K562 (cell line): ENCODE results near the gene NR2F2. TPM values are rescaled to one million over a fixed set of nuclear protein-coding genes. Genes with fewer than 3 reads are reported as not detected.

ENCODE experiments used
- ATAC-seq: fragments of 200-7000 bp; cut with Tn5 transposase; 3 replicates; pipeline ENCODE4 v1.9.1; 2020; ENCODE audit warnings: moderate library complexity
- BruUV-seq: library from RNA; stranded (reverse); fragments of 400-500 nt; replicated peaks from 2 replicates; lab custom pipeline; 2021; lab: Mats Ljungman, UMichigan
- CTCF ChIA-PET: fragments of 300-600 bp; formaldehyde crosslinking; extraction: SDS; loops from one replicate; lab custom pipeline; 2021; ENCODE audit warnings: low intra/inter-chr PET ratio; lab: Yijun Ruan, JAX
- POLR2A ChIA-PET: fragments of 300-600, 350-650 bp; sonication (Branson Sonifier 250); formaldehyde crosslinking; extraction: SDS; loops from one replicate; lab custom pipeline; 2021; ENCODE audit warnings: antibody characterized with exemption, inconsistent platforms; lab: Yijun Ruan, JAX
- DNase-seq, 4 experiments: peaks; one replicate each; pipeline versions ENCODE4 v3.0.0 to v3.0.0-alpha.2; 2011 to 2018; ENCODE audit warnings: low spot score in 3 of 4, mixed read lengths in 3 of 4; ENCODE audit errors: extremely low read depth in 1 of 4
- FAIRE-seq: peaks from 2 replicates; lab custom pipeline; 2011; peaks lifted over from hg19 to GRCh38; lab: Jason Lieb, UNC
- H2AFZ ChIP-seq: 2 replicates; pipeline ENCODE4 v1.6.0; 2011; ENCODE audit warnings: low read depth, low read length, control low read depth, inconsistent platforms
- H3K27ac ChIP-seq: fragments of 200-600 bp; 3 replicates; pipeline ENCODE4 v1.8.0; 2011; ENCODE audit warnings: low read depth, mild to moderate bottlenecking, control low read depth, inconsistent platforms, low read length, moderate library complexity, mixed read lengths; ENCODE audit errors: extremely low read depth
- H3K27me3 ChIP-seq, 2 experiments: fragments of 300-600 bp in 1 of 2; 2 replicates in 1 of 2; 3 replicates in 1 of 2; pipeline versions ENCODE4 v1.6.0 to v1.8.0; 2011; ENCODE audit warnings: inconsistent platforms in 2 of 2, low read length in 2 of 2, mild to moderate bottlenecking in 1 of 2, mixed read lengths in 1 of 2, moderate library complexity in 1 of 2; ENCODE audit not compliant: control insufficient read depth in 2 of 2, insufficient read depth in 2 of 2
- H3K36me3 ChIP-seq: fragments of 300-600 bp; 3 replicates; pipeline ENCODE4 v1.8.0; 2011; ENCODE audit warnings: mild to moderate bottlenecking, low read length, inconsistent platforms; ENCODE audit not compliant: control insufficient read depth, insufficient read depth
- H3K4me1 ChIP-seq, 2 experiments: fragments of 200-600 bp in 1 of 2; replicated peaks in 1 of 2; 2 replicates in 1 of 2; 3 replicates in 1 of 2; pipeline versions ENCODE4 v1.5.1 to v1.8.0; 2011; ENCODE audit warnings: inconsistent platforms in 2 of 2, low read length in 2 of 2, mild to moderate bottlenecking in 1 of 2, mixed read lengths in 1 of 2, moderate library complexity in 1 of 2; ENCODE audit not compliant: control insufficient read depth in 2 of 2, insufficient read depth in 2 of 2
- H3K4me2 ChIP-seq: 2 replicates; pipeline ENCODE4 v1.6.1; 2011; ENCODE audit warnings: low read length, control low read depth, inconsistent platforms, mixed read lengths; ENCODE audit not compliant: insufficient read depth
- H3K4me3 ChIP-seq: fragments of 200-600 bp; sonication (generic), shearing (Covaris generic); 2 replicates; pipeline ENCODE4 v1.5.1; 2016; ENCODE audit warnings: control low read depth, inconsistent platforms
- H3K79me2 ChIP-seq: fragments of 200-600 bp; 3 replicates; pipeline ENCODE4 v1.8.0; 2011; ENCODE audit warnings: low read length, inconsistent platforms; ENCODE audit not compliant: control insufficient read depth, insufficient read depth
- H3K9ac ChIP-seq, 2 experiments: 2 replicates each; pipeline versions ENCODE4 v1.6.0 to v1.6.1; 2011; ENCODE audit warnings: low read depth in 2 of 2, low read length in 2 of 2, control low read depth in 1 of 2, inconsistent platforms in 1 of 2, mild to moderate bottlenecking in 1 of 2, mixed read lengths in 1 of 2; ENCODE audit not compliant: insufficient read depth in 1 of 2
- H3K9me1 ChIP-seq: one replicate; pipeline ENCODE4 v1.6.0; 2011; ENCODE audit warnings: inconsistent platforms, mild to moderate bottlenecking, low read length, moderate library complexity; ENCODE audit not compliant: control insufficient read depth, insufficient read depth
- H3K9me3 ChIP-seq: replicated peaks from 2 replicates; pipeline ENCODE4 v1.5.1; 2011; ENCODE audit warnings: low read depth, low read length, inconsistent platforms; ENCODE audit not compliant: control insufficient read depth, insufficient read depth
- H4K20me1 ChIP-seq: replicated peaks from 2 replicates; pipeline ENCODE4 v1.6.1; 2011; ENCODE audit warnings: low read length, inconsistent platforms, mixed read lengths; ENCODE audit not compliant: control insufficient read depth, insufficient read depth
- CEBPB ChIP-seq: fragments of 450-650 bp; IDR thresholded peaks from 2 replicates; pipeline ENCODE4 v1.6.1; 2016; ENCODE audit warnings: missing genetic modification characterization, missing compliant biosample characterization
- CEBPG ChIP-seq, 3 experiments: fragments of 200-800 bp in 1 of 3; sonication (Bioruptor generic) in 1 of 3; sonication (generic) in 1 of 3; formaldehyde crosslinking in 1 of 3; IDR thresholded peaks in 2 of 3; conservative IDR thresholded peaks in 1 of 3; 2 replicates each; pipeline versions ENCODE4 v1.6.1 to v1.8.0; 2016 to 2022; ENCODE audit warnings: missing compliant biosample characterization in 2 of 3, missing genetic modification characterization in 2 of 3, mild to moderate bottlenecking in 1 of 3, missing genetic modification reagents in 1 of 3
- DDX20 ChIP-seq: fragments of 450-650 bp; IDR thresholded peaks from 2 replicates; pipeline ENCODE4 v1.6.1; 2016; ENCODE audit warnings: missing genetic modification characterization, low read depth, mild to moderate bottlenecking, missing compliant biosample characterization, moderate library complexity
- MAFF ChIP-seq: IDR thresholded peaks from 2 replicates; pipeline ENCODE4 v1.6.1; 2012; ENCODE audit warnings: low read length, improper control_type of control experiment
- MCM5 ChIP-seq: fragments of 450-650 bp; IDR thresholded peaks from 2 replicates; pipeline ENCODE4 v1.6.1; 2016; ENCODE audit warnings: low read depth
- MED1 ChIP-seq: sonication (generic); formaldehyde crosslinking; IDR thresholded peaks from 2 replicates; pipeline ENCODE4 v1.8.1; 2023; ENCODE audit warnings: missing genetic modification reagents, borderline replicate concordance
- PREB ChIP-seq: sonication (generic); formaldehyde crosslinking; IDR thresholded peaks from 2 replicates; pipeline ENCODE4 v1.8.1; 2023; ENCODE audit warnings: mild to moderate bottlenecking, missing genetic modification reagents
- RBM25 ChIP-seq: fragments of 200-400 bp; formaldehyde crosslinking; IDR thresholded peaks from 2 replicates; pipeline ENCODE4 v1.6.1; 2018; ENCODE audit warnings: low read length, low read depth, moderate library complexity; ENCODE audit not compliant: severe bottlenecking
- ZFP36 ChIP-seq: fragments of 150-350 bp; IDR thresholded peaks from 2 replicates; pipeline ENCODE4 v1.6.1; 2018; ENCODE audit warnings: low read length, low read depth; ENCODE audit not compliant: partially characterized antibody
- ZNF197 ChIP-seq: fragments of 200-800 bp; sonication (Bioruptor generic); IDR thresholded peaks from 2 replicates; pipeline ENCODE4 v1.6.1; 2016; ENCODE audit warnings: low read depth, missing genetic modification characterization, missing compliant biosample characterization
- ZNF280A ChIP-seq: fragments of 450-650 bp; IDR thresholded peaks from 2 replicates; pipeline ENCODE4 v1.6.1; 2018; ENCODE audit warnings: mild to moderate bottlenecking, low read depth; ENCODE audit not compliant: partially characterized antibody
- ZNF695 ChIP-seq: fragments of 450-650 bp; formaldehyde crosslinking; IDR thresholded peaks from 2 replicates; pipeline ENCODE4 v1.4.0; 2020; ENCODE audit warnings: mild to moderate bottlenecking, moderate library complexity
- ZSCAN32 ChIP-seq: fragments of 450-650 bp; formaldehyde crosslinking; IDR thresholded peaks from 2 replicates; pipeline ENCODE4 v1.4.0; 2020; ENCODE audit warnings: mild to moderate bottlenecking, moderate library complexity
- ZZZ3 ChIP-seq: fragments of 450-650 bp; IDR thresholded peaks from 2 replicates; pipeline ENCODE4 v1.6.1; 2016; ENCODE audit warnings: antibody characterized with exemption, mild to moderate bottlenecking, moderate library complexity
- WGBS: fragments of 100-300 bp; shearing (Covaris generic); methylation state at CpG from one replicate; pipeline ENCODE4 v1.1.6; 2016; ENCODE audit warnings: low coverage, mixed read lengths; ENCODE audit not compliant: insufficient coverage; ENCODE audit errors: missing lambda C conversion rate; 5-methylcytosine and 5-hydroxymethylcytosine counted together
- in situ Hi-C: fragments of 300-500 bp; cut with MboI; formaldehyde crosslinking; loops from 4 replicates; pipeline ENCODE4 v1.15.0; 2018; ENCODE audit warnings: inconsistent platforms, mixed read lengths
- intact Hi-C: fragments of 100-400 bp; cut with micrococcal nuclease; formaldehyde crosslinking; loops from 2 replicates; pipeline ENCODE4 v1.14.2; 2022
- polyA plus RNA-seq, 8 experiments: library from polyadenylated mRNA; depleted of rRNA in 4 of 8; stranded (reverse) in 5 of 8; unstranded in 3 of 8; fragments of >200 nt; fragmentation: Nextera tagmentation in 2 of 8; fragmentation: Illumina TruSeq in 1 of 8; extraction: Ambion mirVana in 2 of 8; extraction: Trizol in 1 of 8; gene quantifications; 2 replicates each; pipeline versions ENCODE4 v1.2.1 to v1.2.3, GENCODE V29; 2011 to 2014; ENCODE audit warnings: inconsistent platforms in 1 of 8, missing spikeins in 1 of 8
- total RNA-seq, 7 experiments: library from RNA; depleted of rRNA in 6 of 7; stranded (reverse); fragments of >200 nt in 6 of 7; fragmentation: Illumina TruSeq in 2 of 7; extraction: Trizol in 2 of 7; gene quantifications; 2 replicates each; pipeline versions ENCODE4 v1.2.1 to v1.2.3, GENCODE V29; 2011 to 2021; ENCODE audit warnings: low replicate concordance in 1 of 7

NR2F2 gene
- total and polyA plus RNA-seq, 9 of the 15 experiments (the other 6 are each of a cell fraction or from before 2014, with no cell fraction given) = 6.0 to 51.8 (median 11.1) TPM

- H3K9me3 ChIP-seq = peaks cover 4% of the 10 kb centered on the region; the same call in 1 of the 2 replicates
- no peak overlapping the region for H3K27ac ChIP-seq
- BruUV-seq = no TSS peak
- no peak overlapping the region for H3K9ac ChIP-seq
- no peaks in the 10 kb centered on the region for H3K79me2 ChIP-seq
- H4K20me1 ChIP-seq = no peaks in the 10 kb centered on the region
- H3K4me3 ChIP-seq = no peak overlapping the region
- no peak for TF ChIP-seq DDX20
- peak; percentile 58; the same call in 1 of the 2 replicates for TF ChIP-seq CEBPB (tag)
- no peak for TF ChIP-seq CEBPG (CRISPR knock-in tag; IDR thresholded peaks at IDR 0.05)
- TF ChIP-seq CEBPG (tag; conservative IDR thresholded peaks at IDR 0.05 in 1 of 2, IDR thresholded peaks at IDR 0.05 in 1 of 2) = peak in 1 of 2 experiments; percentile 35; a peak in 1 of 4 replicates
- H3K27me3 ChIP-seq = no peaks in the 10 kb centered on the region
- WGBS = 65% methylated on average over 4 of the region's 4 CpGs
- CTCF ChIA-PET = no interaction called here
- H3K36me3 ChIP-seq = no peaks in the 10 kb centered on the region
- H3K9me1 ChIP-seq = no peaks in the 10 kb centered on the region
- H3K4me2 ChIP-seq = no peak overlapping the region
- POLR2A ChIA-PET = no interaction called here
- DNase-seq = no peak
- no peak for ATAC-seq
- H2AFZ ChIP-seq = no peak overlapping the region
- no peaks in the 10 kb centered on the region for H3K4me1 ChIP-seq
- intact Hi-C loops (no loop called here), in situ Hi-C loops (no loop called here)
- FAIRE-seq = no peak
These were observed 32.7 kb upstream of the NR2F2 start for GRCh38 chr15:96297783-96298182.

GRCh38 chr15:96298217-96298616, 32.3 kb upstream of the NR2F2 start:
- WGBS = 59% methylated on average over 2 of the region's 2 CpGs
- Histone ChIP-seq H3K9me1 (no peaks in the 10 kb centered on the region), H3K27me3 (no peaks in the 10 kb centered on the region), H3K9me3 (peaks cover 4% of the 10 kb centered on the region; the same call in 1 of the 2 replicates), H4K20me1 (no peaks in the 10 kb centered on the region), H2AFZ (no peak overlapping the region), H3K79me2 (no peaks in the 10 kb centered on the region), H3K36me3 (no peaks in the 10 kb centered on the region), H3K4me2 (no peak overlapping the region), H3K4me1 (no peaks in the 10 kb centered on the region), H3K9ac (no peak overlapping the region), H3K4me3 (no peak overlapping the region), H3K27ac (no peak overlapping the region)
- FAIRE-seq (no peak), DNase-seq (no peak), ATAC-seq (no peak)
- intact Hi-C loops = no loop called here
- POLR2A ChIA-PET = no interaction called here
- in situ Hi-C loops = no loop called here
- CTCF ChIA-PET = no interaction called here
- BruUV-seq = no TSS peak
- peak; percentile 68 for TF ChIP-seq RBM25
- TF ChIP-seq ZNF197 (CRISPR knock-in tag) = no peak
- no peak for TF ChIP-seq ZZZ3
- TF ChIP-seq MAFF = no peak
- TF ChIP-seq PREB (CRISPR knock-in tag) = no peak
- TF ChIP-seq ZNF695 (CRISPR knock-in tag) = no peak
- no peak for TF ChIP-seq ZFP36
- TF ChIP-seq ZSCAN32 (CRISPR knock-in tag) = no peak
- no peak for TF ChIP-seq MCM5
- TF ChIP-seq MED1 = no peak
- TF ChIP-seq ZNF280A = peak; percentile 54
